HG03159 (cell line): Measurements from ENCODE around the gene PTPRN2.

Experiments used
- ATAC-seq: cut with Tn5 transposase; IDR thresholded peaks from one replicate; pipeline ENCODE4 v1.9.1; 2021; ENCODE audit warnings: mild to moderate bottlenecking, moderate library complexity; ENCODE audit not compliant: unreplicated experiment

The PTPRN2 gene

GRCh38 chr7:157893535-157894044 lies 694.0 kb downstream of the PTPRN2 start:
- ATAC-seq, result no peak

GRCh38 chr7:157892751-157893523 lies 694.7 kb downstream of the PTPRN2 start:
- ATAC-seq, result no peak

- no peak for ATAC-seq
Measured at GRCh38 chr7:157890921-157891401, 696.7 kb downstream of the PTPRN2 start.

GRCh38 chr7:157889480-157889879 lies 698.1 kb downstream of the PTPRN2 start:
- no peak for ATAC-seq

- no peak for ATAC-seq
Measured at GRCh38 chr7:157888579-157888978, 699.0 kb downstream of the PTPRN2 start.

- ATAC-seq, result no peak
Measured at GRCh38 chr7:157887400-157887799, 700.2 kb downstream of the PTPRN2 start.

GRCh38 chr7:157886711-157887110 lies 700.9 kb downstream of the PTPRN2 start:
- no peak for ATAC-seq

GRCh38 chr7:157886266-157886665 lies 701.4 kb downstream of the PTPRN2 start:
- ATAC-seq, result no peak

- ATAC-seq, result no peak
Measured at GRCh38 chr7:157885140-157885539, 702.5 kb downstream of the PTPRN2 start.

- no peak for ATAC-seq
Measured at GRCh38 chr7:157884461-157885062, 703.1 kb downstream of the PTPRN2 start.

- ATAC-seq, result no peak
Measured at GRCh38 chr7:157881048-157881771, 706.4 kb downstream of the PTPRN2 start.

- no peak for ATAC-seq
Measured at GRCh38 chr7:157879391-157879790, 708.2 kb downstream of the PTPRN2 start.

GRCh38 chr7:157877298-157878090 lies 710.1 kb downstream of the PTPRN2 start:
- ATAC-seq, result no peak

GRCh38 chr7:157876469-157877285 lies 710.9 kb downstream of the PTPRN2 start:
- no peak for ATAC-seq

- ATAC-seq, result no peak
Measured at GRCh38 chr7:157875230-157876179, 712.1 kb downstream of the PTPRN2 start.

- ATAC-seq, result no peak
Measured at GRCh38 chr7:157874870-157875229, 712.8 kb downstream of the PTPRN2 start.

GRCh38 chr7:157874208-157874816 lies 713.3 kb downstream of the PTPRN2 start:
- no peak for ATAC-seq

- ATAC-seq, result no peak
Measured at GRCh38 chr7:157873664-157874063, 714.0 kb downstream of the PTPRN2 start.
